Dedifferentiated amniotic fluid mesenchymal stem cell (primary cell): ENCODE data around the gene JPH3.
"Not testable (repeated sequence)": the region's sequence is repeated elsewhere in the genome, so short reads cannot be mapped to it uniquely, and the experiment has no call there.

Experiments used
- DNase-seq: peaks from one replicate; pipeline ENCODE4 v3.0.0-alpha.2; 2016; ENCODE audit errors: extremely low spot score

Gene JPH3

GRCh38 chr16:87713451-87714229 lies 111.3 kb downstream of the JPH3 start:
- DNase-seq, result no peak

- no peak for DNase-seq
These were observed 112.9 kb downstream of the JPH3 start for GRCh38 chr16:87715231-87715630.

- no peak for DNase-seq
These were observed 113.3 kb downstream of the JPH3 start for GRCh38 chr16:87715658-87716057.

GRCh38 chr16:87718831-87719230 lies 116.5 kb downstream of the JPH3 start:
- DNase-seq, result not testable (repeated sequence)

- no peak for DNase-seq
These were observed 118.1 kb downstream of the JPH3 start for GRCh38 chr16:87720446-87720845.

GRCh38 chr16:87721622-87722585 lies 119.6 kb downstream of the JPH3 start:
- no peak for DNase-seq

GRCh38 chr16:87722590-87723225 lies 120.4 kb downstream of the JPH3 start:
- no peak for DNase-seq

GRCh38 chr16:87723226-87723623 lies 120.9 kb downstream of the JPH3 start:
- DNase-seq, result no peak

- no peak for DNase-seq
These were observed 122.4 kb downstream of the JPH3 start for GRCh38 chr16:87724490-87725291.

GRCh38 chr16:87725596-87726235 lies 123.4 kb downstream of the JPH3 start:
- DNase-seq, result no peak

- not testable (repeated sequence) for DNase-seq
These were observed 124.3 kb downstream of the JPH3 start for GRCh38 chr16:87726577-87726976.

- DNase-seq, result no peak
These were observed 125.0 kb downstream of the JPH3 start for GRCh38 chr16:87727346-87727745.

- DNase-seq, result no peak
These were observed 125.7 kb downstream of the JPH3 start for GRCh38 chr16:87728026-87728425.

GRCh38 chr16:87729266-87729954 lies 127.1 kb downstream of the JPH3 start:
- DNase-seq, result no peak

GRCh38 chr16:87731607-87732006 lies 129.3 kb downstream of the JPH3 start:
- DNase-seq, result no peak

- no peak for DNase-seq
These were observed 130.9 kb downstream of the JPH3 start for GRCh38 chr16:87733190-87733589.

- no peak for DNase-seq
These were observed 132.3 kb downstream of the JPH3 start for GRCh38 chr16:87734644-87735043.

- DNase-seq, result no peak
These were observed 133.1 kb downstream of the JPH3 start for GRCh38 chr16:87735270-87736007.

GRCh38 chr16:87736008-87736382 lies 133.7 kb downstream of the JPH3 start:
- no peak for DNase-seq

GRCh38 chr16:87739801-87740200 lies 137.5 kb downstream of the JPH3 start:
- no peak for DNase-seq
